ENCODE data around the gene CD99L2.
"Not testable (repeated sequence)": the region's sequence is repeated elsewhere in the genome, so short reads cannot be mapped to it uniquely, and the experiment has no call there.

CD99L2 gene

DNA sequence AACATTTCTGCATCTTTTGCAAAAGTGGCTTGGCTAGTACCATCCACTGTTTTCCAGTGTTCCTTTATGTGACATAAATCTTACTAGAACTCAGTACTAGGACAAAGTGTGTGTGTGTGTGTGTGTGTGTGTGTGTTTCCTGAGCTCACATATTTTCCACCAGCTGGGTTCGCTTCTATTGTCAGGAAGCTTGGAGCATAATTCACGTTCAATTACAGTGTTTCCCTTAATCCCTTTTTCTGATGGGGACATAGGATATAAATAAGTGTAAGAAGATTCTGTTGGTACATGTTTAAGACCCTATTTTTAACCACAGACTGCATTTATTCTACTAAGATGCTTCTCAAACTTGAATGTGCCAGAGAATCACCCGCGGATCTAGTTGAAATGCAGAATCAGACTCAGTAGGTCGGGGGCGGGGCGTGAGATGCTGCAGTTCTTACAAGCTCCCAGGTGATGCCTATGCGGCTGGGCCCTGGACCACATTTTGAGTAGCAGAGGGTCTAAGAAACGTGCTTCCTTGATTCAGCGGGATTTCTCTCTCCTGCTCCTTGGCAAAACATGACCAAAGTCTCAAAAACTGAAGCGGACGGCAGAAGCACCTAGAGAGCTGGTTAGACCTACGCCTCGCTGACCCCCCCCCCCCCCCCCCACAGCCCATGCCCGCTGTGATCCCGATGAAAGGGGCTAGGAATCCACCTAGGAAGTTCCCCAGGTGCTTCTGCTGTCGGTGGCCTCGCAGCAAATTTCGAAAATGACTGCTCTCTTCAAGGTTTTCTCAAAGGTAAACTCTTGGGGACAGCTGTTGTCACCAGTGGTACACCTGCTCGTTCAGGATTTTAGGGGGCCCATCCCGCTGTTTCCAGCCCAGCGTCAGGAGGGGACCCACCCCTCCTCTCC lies 797 bp downstream of the CD99L2 start:
- DNase-seq (ENCODE audit: low read depth, low spot score), result no peak

DNA sequence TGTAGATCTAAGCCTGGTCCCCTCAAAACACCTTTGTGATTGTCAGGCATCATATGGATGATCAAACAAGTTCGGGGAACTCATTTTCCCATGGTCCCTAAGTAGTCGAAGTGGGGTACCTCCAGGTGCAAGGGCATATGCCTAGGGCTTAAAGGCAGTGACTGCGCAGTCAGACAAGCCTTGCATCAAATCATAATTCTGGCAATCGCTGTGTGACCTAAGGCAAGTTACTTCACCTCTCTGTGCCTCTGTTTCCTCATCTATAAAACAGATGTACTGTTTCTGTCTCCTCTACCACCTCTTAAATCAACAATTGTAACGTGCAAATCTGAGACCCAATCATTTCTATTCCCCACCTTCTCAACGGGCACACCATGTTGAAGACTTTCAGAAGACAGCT lies 1.8 kb downstream of the CD99L2 start:
- DNase-seq (ENCODE audit: low read depth, low spot score), result no peak

DNA sequence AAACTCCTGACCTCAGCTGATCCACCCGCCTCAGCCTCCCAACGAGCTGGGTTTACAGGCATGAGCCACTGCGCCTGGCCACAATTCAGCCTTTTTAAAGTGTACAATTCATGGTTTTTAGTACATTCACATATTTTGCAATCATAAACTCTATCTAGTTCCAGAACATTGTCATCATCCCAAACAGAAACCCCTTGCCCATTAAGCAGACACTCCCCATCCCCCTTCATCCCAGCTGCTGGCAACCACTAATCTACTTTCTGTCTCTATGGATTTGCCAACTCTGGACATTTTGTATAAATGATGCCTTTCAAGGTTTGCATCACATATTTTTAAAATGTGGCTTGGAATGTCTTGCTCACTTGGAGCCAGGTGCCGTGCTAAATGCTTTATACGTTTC lies 4.5 kb downstream of the CD99L2 start:
- no peak for DNase-seq (ENCODE audit: low read depth, low spot score)

DNA sequence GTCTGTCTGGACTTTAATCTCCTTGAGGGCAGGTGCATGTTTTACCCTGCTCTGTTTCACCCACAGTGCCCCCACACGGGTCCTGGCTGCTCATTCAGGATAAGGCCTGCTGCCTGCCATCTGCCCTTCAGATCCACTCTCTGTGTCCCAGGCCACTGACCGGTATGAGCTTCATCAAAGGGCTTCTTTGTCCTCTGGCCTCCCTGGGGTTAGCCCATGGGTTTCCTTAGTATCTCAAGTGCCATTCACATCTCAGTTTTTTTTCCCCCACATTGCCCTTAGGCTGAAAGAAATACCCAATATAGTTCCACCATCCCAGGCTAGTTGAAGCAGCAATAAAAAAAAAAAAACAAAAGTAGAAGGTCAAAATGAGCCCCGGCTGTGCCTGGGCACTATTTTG lies 9.3 kb downstream of the CD99L2 start:
- DNase-seq (ENCODE audit: low read depth, low spot score), result no peak

DNA sequence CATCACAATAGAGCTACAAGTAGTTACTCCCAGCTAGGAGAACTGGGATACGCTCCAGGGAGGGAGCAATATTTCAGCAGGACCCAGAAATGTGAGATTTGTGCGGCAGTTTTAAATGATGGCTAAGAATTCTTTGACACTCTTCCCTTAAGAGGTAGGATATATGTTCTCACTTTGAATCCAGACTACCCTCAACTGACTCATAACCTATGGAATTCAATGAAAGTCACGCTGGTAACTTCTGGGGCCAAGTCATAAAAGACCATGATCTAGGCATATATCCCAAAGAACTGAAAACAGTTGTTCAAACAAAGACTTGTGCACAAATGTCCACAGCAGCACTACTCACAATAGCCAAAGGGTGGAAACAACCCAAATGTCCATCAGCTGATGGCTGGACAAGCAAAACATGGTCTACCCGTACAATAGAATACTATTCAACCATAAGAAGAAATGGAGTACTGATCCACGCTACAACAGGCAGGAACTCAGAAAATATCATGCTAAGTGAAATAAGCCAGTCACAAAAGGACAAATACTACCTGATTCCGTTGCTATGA lies 10.5 kb downstream of the CD99L2 start:
- DNase-seq (ENCODE audit: low read depth, low spot score), result no peak

DNA sequence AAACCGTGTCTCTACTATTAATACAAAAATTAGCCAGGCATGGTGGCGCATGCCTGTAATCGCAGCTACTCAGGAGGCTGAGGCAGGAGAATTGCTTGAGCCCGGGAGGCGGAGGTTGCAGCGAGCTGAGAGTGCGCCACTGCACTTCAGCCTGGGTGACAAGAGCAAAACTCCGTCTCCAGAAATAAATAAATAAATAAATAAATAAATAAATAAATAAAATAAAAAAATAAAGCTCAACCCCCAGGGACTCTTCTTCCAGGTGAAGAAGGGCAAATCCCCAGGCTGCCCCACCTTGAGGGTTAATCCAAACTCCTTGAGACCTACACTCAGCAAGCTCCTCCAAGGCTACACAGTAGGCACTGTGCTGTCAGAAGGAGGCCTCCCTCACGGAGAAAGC lies 11.2 kb downstream of the CD99L2 start:
- not testable (repeated sequence) for DNase-seq (ENCODE audit: low read depth, low spot score)

DNA sequence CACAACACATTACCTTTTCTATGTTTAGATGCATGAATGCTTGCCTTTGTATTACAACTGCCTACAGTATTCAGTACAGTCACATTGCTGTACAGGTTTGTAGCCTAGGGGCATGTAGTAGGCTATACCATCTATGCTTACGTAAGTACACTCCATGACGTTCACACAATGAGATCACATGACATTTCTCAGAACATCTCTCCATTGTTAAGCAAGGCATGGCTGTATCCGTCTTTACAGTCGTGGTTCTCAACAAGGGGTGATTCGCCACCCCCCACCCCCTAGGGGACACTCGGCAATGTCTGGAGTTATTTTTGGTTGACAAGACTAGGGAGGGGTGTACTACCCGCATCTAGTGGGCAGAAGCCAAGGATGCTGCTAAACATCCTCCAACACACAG lies 12.1 kb downstream of the CD99L2 start:
- no peak for DNase-seq (ENCODE audit: low read depth, low spot score)

DNA sequence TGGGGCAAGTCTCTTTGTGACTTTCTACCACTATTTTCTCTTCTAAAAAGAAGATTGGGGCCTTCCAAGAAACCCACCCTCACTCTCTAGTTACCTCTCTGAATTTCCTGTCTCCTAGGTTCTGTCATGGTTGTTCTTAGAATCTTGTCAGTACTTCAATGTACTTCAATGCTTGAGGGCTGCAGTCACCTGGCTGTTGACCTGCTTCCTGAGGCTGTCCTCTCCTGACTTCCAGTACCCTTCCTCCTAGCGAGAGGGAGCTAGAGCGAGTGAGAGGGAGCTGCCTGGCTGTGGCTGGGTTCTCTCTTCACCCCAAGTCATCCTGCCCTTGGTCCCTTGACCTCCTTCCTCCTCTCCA lies 17.7 kb downstream of the CD99L2 start:
- no peak for DNase-seq (ENCODE audit: low read depth, low spot score)

DNA sequence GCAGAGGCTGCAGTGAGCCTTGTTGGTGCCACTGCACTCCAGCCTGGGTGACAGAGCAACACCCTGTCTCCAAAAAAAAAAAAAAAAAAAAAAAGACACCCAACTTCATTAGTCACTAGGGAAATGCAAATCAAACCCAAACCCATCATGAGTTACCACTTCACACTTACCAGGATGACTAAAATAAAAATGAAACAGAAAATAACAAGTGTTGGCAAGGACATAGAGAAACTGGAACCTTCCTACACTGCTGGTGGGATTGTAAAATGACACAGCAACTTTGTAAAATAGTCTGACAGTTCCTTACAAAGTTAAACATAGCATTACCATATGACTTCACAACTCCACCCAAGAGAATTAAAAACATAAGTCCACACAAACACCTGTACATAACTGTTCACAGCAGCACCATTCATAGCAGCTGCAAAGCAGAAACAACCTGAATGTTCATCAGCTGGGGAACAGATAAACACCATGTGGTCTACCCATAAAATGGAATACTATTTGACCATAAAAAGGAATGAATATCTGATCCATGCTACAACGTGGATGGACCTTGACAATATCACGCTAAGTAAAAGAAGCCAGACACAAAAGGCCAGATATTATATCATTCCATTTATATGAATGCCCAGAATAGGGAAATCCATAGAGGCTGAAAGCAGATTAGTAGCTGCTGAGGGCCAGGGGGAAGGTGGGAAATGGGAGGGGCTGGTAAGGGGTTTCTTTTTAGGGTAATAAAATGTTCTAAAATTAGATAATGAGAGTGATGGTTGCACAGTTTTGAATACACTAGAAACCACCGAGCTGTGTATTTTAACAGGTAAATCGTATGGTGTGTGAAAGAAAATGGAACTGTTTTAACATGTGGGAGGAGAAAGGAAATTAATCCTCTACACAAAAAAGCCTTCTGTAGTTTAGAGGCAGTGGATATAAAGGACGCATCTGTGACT lies 18.3 kb downstream of the CD99L2 start:
- DNase-seq (ENCODE audit: low read depth, low spot score), result no peak

DNA sequence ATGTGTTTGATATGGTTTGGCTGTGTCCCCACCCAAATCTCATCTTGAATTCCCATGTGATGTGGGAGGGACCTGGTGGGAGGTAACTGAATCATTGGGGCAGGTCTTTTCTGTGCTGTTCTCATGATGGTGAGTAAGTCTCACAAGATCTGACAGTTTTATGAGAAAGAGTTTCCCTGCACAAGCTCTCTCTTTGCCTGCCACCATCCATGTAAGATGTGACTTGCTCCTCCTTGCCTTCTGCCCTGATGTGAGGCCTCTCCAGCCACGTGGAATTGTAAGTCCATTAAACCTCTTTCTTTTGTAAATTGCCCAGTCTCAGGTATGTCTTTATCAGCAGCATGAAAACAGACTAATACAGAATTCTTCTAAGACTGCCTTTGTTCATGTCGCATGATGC lies 22.8 kb downstream of the CD99L2 start:
- not testable (repeated sequence) for DNase-seq (ENCODE audit: low read depth, low spot score)

DNA sequence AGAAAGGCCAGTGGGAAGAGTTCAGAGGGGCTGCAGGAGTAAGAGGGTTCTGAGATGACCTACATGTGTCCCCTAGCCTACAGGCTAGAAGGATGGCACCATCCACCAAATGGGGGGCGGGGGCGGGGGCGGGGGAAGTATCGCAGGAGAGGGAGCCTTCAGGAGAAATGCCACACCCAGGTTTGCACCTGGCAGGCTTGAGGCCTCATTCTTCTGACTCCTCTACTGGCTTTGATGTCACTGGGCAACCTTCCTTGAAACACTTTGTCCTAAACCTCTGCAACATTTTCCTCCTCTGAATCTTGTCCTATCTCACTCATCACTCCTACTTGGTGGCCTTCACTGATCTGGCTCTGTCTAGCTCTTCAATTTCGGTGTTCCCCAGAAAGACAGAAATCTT lies 24.0 kb downstream of the CD99L2 start:
- no peak for DNase-seq (ENCODE audit: low read depth, low spot score)

DNA sequence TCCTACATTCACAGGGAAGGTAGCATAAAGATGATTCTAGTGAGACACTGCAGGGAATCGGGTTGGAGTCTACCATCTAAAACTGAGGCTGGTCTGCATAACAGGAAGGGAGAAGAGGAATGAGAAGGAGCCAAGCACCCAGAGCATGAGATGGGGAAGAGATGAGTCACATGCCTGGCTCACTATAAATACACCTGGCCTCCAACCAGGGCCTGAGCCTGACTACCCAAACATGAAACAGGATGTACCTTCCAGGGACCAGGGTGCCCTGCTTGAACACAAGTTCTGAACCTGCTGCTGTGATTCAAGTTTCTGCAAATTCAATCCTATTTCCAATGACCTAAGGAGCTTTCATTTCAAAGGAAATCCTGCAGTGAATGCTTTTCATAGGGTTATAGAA lies 24.9 kb downstream of the CD99L2 start:
- DNase-seq (ENCODE audit: low read depth, low spot score), result no peak

DNA sequence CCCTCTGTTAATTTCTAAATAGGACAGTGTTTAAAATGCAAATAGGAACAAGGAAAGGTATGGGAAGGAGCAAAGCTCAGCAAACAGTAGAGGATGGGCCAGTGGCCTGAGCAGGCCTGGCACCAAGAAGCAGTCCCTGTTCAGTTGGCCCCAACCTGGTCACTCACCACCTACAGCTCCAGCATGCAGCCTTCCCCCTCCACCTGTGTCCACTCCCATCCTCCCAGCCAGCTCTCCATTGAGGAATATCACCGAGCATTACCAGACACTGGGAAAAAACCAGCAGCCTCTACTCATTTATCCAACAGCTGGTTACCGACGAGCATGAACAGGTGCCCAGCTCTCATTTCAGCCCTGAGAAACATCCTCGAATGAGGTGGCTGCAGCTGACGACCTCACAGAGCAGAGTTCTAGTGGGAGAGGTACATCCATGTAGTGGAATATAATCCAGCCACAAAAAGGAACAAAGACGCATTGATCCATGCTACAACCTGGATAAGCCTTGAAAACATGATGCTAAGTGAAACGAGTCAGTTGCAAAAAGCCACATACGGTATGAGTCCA lies 25.6 kb downstream of the CD99L2 start:
- no peak for DNase-seq (ENCODE audit: low read depth, low spot score)

DNA sequence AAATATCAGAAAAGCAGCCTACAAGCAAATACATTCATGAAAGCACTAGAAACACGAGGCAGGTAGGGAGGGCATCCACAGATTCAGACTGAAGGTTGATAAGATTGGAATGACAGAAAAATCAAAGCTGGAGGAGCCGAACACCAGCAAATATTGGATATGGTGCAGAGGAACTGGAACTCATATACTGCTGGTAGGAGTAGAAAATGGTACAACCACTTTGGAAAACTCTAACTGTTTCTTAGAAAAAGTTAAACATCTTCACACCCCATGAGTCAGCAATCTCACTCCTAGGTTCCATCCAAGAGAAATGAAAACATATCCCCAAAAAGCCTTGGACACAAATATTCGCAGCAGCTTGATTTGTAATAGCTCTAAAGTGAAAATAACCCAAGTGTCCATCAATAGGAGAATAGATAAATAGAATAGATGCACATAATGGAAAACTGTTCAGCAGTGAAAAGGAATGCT lies 27.1 kb downstream of the CD99L2 start:
- DNase-seq (ENCODE audit: low read depth, low spot score), result no peak

DNA sequence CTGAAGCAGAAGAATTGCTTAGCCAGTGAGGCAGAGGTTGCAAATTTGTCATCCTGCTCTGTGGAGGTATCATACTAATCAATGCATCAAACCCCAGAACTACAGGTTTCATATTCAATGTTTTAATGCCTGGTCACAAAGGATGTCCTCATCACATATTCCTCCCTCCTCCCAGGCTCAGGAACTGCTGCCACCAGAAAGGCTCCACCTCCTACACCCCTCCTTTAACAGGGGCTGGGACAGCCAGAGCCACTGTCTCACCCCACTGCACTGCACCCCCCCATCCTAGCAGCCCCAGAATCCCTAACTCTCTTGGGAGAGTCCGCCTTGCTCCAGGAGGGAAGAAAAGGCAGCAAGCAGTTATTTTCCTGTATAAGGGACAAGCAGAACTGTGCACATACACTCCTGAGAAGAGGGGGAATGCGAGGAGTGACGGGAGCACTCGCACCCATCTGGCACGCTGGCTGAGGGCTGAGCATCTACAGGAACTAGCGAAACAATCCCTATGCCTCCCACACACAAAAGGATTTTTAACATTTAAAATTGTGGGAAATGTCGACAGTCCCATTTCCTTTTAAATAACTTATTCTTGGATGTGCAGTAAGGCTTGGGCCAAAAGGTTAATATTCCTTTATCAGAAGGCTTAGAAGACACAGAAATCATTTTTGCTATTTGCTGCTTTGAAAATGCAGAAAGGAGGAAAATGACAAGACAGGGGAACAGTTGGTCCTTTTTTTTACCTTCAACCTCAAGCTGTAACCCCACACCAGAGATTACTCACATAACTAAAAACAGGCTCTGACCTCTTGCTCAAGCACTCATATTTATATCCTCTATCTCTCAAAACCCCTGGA lies 27.8 kb downstream of the CD99L2 start:
- DNase-seq (ENCODE audit: low read depth, low spot score), result no peak

DNA sequence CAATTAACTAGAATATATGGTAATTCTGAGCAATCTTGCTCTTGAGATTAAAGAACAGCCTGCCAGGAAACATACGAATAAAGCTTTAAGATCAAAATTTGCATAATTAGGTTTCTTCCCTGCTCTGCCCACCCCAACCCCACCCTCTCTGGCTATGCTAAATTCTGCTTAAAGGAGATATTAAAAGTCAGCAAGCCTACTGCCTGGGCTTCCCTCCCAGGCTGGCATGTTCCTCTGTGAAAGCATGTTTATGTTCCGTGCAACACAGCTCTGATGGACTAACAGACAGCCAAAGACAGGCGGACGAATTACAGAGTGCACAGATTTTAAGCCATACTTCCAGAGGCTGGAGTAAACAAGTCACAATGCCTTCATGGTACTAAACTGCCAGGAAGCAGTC lies 28.4 kb downstream of the CD99L2 start:
- DNase-seq (ENCODE audit: low read depth, low spot score), result no peak

DNA sequence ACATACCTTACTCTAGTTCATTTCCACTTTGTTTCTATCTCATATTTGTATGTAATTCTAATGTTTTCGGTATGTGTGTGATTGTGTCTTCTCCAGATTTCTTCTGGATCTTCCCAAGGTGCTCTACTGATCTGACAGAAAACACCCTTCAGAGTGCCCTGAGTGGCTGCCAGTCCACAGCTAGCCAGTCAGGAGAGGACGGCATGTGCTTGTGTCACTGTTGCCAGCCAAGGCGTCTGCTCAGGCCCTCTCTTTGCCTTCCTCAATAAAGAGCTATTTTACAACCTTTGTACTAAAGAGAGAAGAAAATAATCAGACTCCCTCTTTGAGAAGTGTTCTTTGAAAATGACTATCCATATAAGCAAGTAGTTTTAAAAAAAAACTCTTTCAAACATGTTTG lies 29.0 kb downstream of the CD99L2 start:
- no peak for DNase-seq (ENCODE audit: low read depth, low spot score)

DNA sequence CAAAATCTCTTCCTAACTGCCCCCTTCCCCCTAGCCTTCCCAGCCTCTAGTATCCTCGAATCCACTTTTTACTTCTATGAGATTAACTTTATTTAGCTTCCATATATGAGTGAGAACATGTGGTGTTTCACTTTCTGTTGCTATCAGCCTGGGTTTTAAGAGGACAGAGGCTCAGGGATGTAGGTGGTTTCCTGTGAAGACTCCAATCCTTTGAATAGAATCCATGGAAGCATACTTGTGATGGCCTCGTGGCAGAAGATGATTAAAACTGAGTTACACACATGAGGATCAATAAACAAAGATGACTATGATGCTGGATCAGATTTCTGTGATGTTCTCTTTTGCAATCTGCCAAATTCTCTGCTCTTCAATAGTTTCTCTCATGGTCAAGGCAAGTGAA lies 29.8 kb downstream of the CD99L2 start:
- DNase-seq (ENCODE audit: low read depth, low spot score), result no peak

DNA sequence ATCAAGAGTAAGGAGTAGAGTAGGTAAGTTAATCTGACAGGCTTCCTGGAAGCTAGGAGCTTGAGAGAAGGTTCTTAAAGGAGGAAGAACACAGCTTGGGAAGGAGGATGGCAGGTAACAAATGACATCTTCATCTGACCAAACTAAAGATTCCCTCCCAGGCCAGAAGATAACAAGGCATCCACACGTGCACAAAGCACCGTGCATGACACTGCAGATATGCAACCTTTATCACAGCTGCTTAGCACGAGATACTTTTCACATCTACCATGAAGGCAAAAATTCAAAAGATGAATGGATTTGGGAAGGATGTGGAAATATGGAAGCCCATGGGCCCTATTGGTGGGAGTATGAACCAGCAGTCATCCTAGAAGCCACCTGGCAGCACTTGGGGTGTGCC lies 34.3 kb downstream of the CD99L2 start:
- DNase-seq (ENCODE audit: low read depth, low spot score), result no peak

DNA sequence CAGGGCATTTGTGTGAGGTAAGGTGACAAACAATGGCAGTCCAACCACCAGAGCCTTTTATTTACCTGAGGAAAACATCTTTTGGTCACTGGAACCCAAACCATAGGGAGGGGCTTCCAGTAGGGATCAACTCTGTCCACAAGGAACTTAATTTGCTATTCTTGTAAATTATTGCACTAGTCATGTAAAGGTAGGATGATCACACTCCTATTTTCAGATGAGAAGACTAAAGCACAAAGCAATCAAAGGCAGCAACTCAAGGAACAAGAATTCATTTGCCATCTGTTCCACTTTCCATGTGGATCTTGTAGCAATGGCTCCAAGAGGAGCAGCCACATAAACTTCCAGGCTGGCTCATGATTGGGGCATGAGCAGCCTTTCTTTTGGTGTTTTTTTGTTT lies 35.3 kb downstream of the CD99L2 start:
- no peak for DNase-seq (ENCODE audit: low read depth, low spot score)

DNA sequence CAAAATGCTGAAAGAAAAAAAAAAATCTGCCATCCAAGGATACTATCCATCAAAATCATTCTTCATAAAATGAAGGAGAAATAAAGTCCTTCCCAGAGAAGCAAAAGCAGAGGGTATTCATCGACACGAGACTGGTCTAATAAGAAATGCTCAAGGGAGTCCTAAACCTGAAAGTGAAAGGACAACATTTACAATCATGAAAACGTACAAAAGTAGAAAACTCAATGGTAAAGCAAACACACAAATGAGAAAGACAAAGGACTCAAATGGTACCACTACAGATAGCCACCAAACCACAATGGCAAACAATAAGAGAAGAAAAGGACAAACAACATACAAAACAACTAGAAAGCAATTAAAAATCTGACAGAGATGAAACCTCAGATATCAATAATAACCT lies 41.0 kb downstream of the CD99L2 start:
- DNase-seq (ENCODE audit: low read depth, low spot score), result no peak

Data from smooth muscle cell of the brain vasculature (primary cell).